C4-2B (cell line): ENCODE data around the gene ASIC2.

ENCODE experiments used
- CTCF ChIP-seq: fragments of 450-650 bp; conservative IDR thresholded peaks from 2 replicates; pipeline ENCODE4 v1.5.1; 2017; ENCODE audit warnings: mild to moderate bottlenecking
- ZFX ChIP-seq: fragments of 450-650 bp; IDR thresholded peaks from 2 replicates; pipeline ENCODE4 v1.6.1; 2017

GRCh38 chr17:33076979-33077378 is 216.1 kb downstream of the ASIC2 start:
- TF ChIP-seq CTCF (no peak), ZFX (no peak)
